Activated CD8-positive, alpha-beta memory T cell treated with anti-CD3 and anti-CD28 coated beads, Interleukin-2, amount 50 U/mL, for 48 hours (primary cell): Measurements from ENCODE around the gene PRSS8.
"Not testable (repeated sequence)": the region's sequence is repeated elsewhere in the genome, so short reads cannot be mapped to it uniquely, and the experiment has no call there.

ENCODE experiments used
- DNase-seq: peaks from one replicate; pipeline ENCODE4 v3.0.0-alpha.2; 2020

The PRSS8 gene

DNA sequence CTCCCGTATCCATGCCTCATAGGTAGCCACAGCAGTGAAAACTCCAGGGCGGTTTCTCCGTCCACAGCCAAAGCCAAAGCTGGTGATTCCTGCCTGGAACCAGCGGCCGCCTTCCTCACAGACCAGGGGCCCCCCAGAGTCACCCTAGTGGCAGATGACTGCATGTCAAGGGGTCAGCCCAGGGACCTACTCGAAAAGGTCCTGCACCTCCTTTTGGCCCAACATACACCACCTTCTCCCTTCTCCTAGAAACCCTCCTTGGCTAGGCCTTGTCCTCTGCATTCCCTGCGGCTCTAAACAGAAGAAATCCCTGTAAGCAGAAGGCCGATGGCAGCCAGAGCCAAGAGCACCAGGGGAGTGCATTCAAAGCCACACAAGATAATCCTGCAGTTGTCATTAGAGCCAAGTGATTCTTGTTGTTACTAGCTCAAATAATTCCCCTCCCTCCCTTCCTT is 8.2 kb upstream of the PRSS8 start:
- no peak for DNase-seq

- no peak for DNase-seq
Observed at GRCh38 chr16:31143011-31143693, 7.6 kb upstream of the PRSS8 start.

DNA sequence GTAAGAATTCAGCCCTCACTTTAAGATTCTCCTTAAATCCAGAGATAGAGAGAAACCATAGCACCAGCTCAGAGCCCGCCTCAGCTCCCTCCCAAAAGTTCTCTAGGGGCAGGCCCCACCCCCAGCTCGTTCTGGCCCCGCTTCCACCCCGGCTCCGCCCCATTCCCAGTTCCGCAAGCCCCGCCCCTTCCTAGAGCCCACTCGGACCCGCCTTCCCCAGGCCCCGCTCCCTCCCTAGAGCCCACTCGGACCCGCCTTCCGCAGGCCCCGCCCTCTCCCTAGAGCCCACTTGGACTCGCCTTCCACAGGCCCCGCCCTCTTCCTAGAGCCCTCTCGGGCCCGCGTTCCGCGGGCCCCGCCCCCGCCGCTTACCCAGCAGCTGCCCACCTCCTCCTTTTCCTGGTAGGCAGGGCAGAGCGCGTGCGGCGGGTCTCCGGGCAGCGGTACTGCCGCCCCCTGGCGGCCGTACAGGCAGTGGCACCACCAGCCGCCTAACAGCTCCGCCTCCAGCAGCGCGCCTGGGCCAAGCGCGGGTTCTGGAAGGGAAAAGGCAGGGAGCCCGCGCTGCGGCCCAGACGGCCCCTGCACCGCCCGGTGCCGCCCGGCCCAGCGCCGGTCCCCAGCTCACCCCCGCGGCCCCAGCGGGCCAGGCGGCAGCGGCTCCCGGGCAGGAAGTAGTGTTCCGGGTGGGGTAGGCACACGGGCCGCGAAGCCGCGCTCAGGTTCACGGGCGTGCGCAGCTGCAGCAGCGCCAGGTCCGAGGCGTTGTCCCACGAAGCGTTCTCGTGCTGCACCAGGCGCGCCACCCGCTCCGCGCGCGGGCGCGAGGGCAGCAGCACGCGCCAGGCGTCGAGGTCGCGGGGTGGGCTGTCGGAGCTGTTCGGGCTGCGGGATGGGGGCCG is 6.8 kb upstream of the PRSS8 start:
- peak; percentile 98 for DNase-seq

GRCh38 chr16:31141489-31142108 is 6.1 kb upstream of the PRSS8 start:
- peak; percentile 66 for DNase-seq

DNA sequence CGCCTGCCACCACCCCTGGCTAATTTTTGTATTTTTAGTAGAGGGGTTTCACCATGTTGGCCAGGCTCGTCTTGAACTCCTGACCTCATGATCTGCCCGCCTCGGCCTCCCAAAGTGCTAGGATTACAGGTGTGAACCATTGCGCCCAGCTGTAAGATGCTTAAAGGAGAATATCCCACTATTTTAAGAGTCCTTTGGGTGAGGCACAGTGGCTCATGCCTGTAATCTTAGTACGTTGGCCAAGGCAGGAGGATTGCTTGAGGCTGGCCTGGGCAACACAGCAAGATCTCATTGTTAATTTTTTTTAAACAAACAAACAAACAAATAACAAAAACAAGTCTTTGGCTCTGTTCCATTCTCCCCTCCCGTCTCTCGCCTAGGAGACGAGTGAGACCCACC is 5.5 kb upstream of the PRSS8 start:
- DNase-seq = not testable (repeated sequence)

GRCh38 chr16:31138621-31139578 is 3.4 kb upstream of the PRSS8 start:
- no peak for DNase-seq

DNA sequence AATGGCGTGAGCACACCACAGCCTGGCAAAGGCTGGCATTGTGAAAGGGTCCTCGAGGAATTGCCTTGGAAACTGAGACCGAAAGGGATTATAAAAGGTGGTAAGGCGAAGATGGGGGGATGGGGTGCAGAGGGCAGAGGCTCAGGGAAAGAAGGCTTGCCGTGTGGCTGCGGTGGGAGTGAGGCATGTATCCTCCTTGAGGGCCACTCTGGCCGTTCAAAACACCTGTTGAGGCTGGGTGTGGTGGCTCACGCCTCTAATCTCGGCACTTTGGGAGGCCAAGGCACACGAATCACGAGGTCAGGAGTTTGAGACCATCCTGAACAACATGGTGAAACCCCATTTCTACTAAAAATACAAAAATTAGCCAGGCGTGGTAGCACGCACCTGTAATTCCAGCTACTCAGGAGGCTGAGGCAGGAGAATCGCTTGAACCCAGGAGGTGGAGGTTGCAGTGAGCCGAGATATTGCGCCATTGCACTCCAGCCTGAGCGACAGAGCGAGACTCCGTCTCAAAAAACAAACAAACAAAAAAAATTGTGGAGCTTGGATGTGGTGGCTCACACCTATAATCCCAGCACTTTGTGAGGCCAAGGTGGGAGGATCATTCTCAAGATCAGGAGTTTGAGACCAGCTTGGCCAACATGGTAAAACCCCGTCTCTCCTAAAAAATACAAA is 1.4 kb upstream of the PRSS8 start:
- not testable (repeated sequence) for DNase-seq

DNA sequence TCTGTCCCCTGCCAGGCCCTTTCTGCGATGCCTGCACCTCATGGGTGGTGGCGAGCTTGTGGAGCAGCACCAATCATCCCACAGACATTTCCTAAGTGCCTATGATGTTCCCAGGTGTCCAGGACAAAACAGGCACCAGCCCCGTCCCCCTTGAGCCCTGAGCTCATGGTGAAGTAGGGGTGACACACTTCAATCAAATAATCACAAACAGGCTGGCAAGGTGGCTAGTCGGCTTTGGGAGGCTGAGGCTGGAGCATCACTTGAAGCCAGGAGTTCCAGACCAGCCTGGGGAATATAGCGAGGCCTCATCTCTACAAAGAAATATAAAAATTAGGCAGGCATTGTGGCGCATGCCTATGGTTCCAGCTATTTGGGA is 748 bp upstream of the PRSS8 start:
- no peak for DNase-seq

DNA sequence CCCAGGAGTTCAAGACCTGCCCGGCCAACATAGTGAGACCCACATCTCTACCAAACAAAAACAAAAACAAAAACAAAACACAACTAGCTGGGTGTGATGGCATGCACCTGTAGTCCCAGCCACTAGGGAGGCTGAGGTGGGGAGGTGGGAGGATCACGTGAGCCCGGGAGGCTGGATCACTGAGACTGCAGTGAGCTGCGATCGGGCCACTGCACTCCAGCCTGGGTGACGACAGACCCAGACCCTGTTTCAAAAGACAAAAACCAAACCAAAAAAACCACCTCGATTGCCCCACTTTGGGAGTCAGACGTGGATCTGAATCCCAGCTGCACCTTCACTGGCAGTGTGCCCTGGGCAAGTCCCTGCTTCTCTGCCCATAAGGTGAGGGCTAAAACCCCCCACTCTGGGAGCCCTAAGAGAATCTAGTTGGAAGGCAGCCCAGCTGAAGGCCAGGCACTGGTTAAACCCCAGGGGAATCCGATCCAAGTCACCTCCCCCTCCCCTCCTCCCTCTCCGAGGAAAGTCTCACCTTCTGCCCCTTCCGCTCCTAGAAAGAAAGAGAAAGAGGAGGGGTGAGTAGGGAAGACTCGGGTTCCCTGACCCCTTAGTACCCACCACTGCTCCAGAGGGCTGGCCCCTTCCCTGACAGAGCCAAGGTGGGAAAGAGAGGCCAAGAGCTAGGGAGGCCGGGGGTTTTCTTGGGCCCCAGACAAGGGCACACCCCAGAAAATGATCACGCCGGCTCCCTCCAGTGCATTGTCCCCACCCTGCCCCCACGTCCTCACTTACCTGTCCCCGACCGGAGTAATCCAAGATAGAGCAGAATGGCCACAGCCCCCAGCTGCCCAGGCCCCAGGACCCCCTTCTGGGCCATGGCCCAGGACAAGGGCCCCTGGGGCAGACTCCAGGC is 647 bp downstream of the PRSS8 start:
- DNase-seq = no peak

DNA sequence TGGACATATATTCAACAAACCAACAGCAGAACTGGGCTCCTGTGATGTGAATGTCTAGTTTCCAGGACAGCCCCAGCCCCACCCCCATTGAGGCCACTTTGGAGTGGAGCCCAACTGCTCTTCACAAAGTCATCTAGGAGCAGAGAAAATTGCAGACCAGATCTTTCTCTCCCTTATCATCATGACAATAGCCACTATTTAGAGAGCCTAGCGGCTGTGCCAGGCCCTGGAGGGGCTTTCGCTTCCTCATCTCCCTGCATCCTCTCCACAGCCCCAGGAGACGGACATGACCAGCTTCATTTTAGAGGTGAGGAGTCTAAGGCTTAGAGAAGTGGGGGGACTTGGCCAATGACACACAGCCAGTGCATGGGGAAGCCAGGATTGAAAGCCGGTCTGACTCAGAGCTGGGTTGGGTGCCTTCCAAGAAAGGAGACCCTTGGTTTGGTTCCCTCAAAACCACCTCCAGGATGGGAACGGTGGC is 1.4 kb downstream of the PRSS8 start:
- DNase-seq = no peak

DNA sequence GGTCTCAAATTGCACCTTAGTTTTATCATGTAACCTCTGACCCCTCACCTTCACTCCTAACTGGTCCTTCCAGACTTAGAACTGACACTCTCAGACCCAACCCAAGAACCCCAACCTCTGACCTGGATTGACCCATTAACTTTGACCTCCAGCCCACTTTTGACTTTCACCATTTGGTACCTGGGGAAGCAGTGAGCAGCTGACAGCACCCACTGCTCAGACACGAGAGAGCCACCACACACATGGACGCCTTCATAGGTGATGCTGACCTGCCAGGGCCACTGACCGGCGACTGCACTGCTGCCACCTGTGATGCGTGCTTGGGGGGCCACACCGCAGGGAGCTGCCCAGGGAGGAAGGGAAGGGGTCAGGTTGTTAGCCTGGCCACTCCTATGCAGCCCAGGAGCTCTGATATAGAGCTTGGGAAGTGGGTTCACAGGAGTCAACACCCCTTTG is 2.5 kb downstream of the PRSS8 start:
- no peak for DNase-seq

- DNase-seq = no peak
Observed at GRCh38 chr16:31132303-31132979, 3.1 kb downstream of the PRSS8 start.

- DNase-seq = no peak
Observed at GRCh38 chr16:31131841-31132271, 3.7 kb downstream of the PRSS8 start.

DNA sequence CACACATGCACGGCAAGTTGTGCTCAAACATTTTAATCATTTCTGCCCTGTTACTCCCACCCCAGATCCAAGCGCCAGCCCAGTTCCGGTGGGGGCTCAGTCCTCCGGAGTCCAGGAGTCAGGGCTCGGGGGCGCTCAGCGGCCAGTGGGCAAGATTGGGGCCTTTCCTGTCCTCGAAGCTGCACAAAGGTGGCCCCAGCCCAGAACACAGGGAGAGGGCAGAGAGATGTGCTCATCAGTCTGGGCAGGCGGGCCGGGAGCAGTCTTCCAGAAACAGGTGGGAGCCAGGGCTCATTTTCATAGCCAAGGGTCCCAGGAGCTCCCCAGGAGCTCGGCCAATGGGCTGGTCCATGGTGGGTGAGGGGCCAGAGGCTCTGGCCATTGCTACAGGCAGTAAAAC is 4.1 kb downstream of the PRSS8 start:
- no peak for DNase-seq

- no peak for DNase-seq
Observed at GRCh38 chr16:31130899-31131298, 4.6 kb downstream of the PRSS8 start.

GRCh38 chr16:31130336-31130891 is 5.1 kb downstream of the PRSS8 start:
- DNase-seq = no peak

DNA sequence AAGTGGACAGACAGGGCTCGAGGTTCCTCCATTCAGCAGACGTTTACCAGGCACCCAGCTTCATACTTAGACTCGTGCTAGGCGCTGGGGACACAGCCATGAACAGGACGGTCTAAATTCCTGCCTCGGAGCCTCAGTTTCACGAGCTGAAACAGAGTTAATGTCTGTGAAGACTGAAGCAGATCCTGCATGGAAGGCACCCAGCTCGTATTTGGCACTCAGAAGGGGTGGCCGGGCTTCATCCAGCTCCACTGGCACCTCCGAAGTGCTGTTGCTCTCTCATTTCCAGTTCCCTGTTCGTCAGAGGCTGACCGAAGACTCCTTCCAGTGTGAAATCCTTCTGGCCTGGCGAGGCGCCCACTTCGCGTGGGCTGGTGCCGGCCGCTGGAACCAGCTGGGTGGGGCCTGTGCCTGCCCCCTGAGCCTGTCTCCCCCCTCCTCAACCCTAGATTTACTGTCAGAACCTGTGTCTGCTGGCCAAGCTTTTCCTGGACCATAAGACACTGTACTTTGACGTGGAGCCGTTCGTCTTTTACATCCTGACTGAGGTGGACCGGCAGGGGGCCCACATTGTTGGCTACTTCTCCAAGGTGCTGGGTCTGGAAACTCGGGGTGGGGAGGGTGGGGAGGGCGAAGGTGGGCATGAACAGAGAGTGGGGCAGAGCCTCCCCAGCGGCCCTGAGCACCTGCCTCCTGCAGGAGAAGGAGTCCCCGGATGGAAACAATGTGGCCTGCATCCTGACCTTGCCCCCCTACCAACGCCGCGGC is 5.8 kb downstream of the PRSS8 start:
- no peak for DNase-seq

DNA sequence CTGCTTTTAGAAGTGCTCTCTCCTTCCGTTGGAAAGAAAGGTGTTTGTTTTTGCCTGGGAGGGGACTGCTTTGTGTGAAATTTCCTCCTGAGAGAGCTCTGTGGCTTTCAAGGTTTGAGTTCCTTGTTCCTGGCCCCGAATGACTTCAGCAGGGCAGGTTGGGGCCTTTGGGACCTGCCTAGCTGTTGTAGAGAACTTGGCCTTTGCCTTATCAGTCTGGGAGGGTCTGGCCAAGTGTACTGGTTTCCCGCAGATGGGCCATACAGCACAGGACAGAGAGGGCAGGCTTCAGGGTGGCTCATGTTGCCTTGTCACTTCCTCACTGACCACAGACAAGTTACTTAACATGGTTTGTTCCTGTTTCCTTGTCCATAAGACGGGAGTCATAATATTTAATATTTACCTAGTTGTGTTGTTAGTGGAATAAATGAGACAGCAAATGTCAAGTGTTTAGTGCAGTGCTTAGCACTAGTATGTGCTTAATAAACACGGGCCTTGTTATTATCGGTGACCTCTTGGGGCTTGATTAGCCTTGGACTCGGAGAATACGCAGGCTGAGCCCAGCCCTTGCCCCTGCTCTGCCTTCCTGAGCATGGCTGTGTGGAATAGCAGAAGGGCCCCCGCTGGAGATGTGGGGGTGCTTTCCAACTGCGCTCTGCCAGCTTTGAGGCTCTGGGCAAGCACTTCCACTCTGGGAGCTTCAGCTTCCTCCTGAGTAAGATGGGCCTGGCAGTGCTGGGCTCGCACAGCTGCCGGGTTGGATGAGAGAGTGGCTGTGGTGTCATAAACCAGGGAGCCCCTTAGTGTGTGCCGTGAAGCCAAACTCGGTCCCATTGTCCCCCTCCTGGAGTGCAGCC is 6.6 kb downstream of the PRSS8 start:
- DNase-seq = no peak
